Measurements from ENCODE around the gene GALNT2. TPM values are rescaled to one million over a fixed set of nuclear protein-coding genes. Genes with fewer than 3 reads are reported as not detected.

The GALNT2 gene
- total and polyA plus RNA-seq, 2 donors (not counting 1 experiment from before 2014, with no cell fraction given): 19.0 to 184 TPM

DNA sequence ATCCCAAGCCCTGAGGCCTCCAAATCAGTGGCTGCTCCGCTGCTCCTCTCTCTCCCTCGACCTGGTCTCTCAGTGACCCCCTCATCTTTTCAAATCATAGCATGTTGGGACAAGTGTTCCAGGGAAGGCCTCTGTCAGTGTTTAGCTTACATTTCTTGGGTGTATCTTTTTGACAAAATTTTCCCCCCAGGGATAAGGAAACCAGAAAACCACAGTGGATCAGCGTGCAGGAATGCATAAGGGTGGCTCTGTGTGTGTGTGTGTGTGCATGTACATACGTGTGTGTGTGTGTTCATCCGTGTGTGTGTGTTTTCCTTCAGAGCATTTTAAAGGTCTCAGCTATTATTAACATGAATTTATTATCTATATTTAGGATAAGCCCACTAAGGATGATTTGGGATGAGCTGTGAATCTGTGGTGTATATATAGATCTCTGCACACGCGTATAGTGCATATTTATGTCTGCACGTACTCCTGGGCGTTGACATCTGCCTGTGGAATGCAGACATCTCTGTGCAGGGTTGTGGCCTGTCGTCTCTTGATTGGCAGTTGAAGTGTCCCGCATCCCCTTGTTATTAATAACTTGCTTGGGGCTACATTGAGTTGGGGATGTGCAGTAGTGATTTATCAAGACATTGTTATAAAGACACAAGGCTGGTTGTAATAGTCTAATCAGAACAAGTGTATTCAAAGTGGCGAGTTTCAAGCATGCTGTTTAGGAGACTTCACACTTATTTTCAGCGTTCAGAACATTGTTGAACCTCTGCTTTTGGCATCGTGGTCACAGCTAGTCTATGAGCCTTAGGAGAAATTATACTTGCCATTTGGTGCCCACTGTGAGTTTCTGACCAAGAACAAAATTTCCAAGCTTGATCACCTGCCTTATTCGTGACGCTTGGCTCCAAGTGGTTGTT is 55.6 kb downstream of the GALNT2 start:
- no peaks in the 10 kb centered on the region for H4K20me1 ChIP-seq (ENCODE audit: control insufficient read depth, insufficient read depth, low read length, poor library complexity, severe bottlenecking)
- WGBS (ENCODE audit: insufficient coverage): 26% methylated on average over 11 of the region's 16 CpGs
- ChIA-PET POLR2A (interaction anchor here (1.3 to 3.6 kb wide), 7 partner anchors 10 to 52 kb away, joined by 3 to 18 read pairs (median 8); no protein-coding TSS in a partner anchor), CTCF (interaction anchor here (0.6 to 4.6 kb wide), 11 partner anchors 8 to 460 kb away, joined by 3 to 26 read pairs (median 4); partner anchors contain the start of gene GALNT2)
- Mint-ChIP-seq H3K4me1 (peaks cover 92% of the 10 kb centered on the region), H3K9me3 (ENCODE audit: insufficient read depth) (no peaks in the 10 kb centered on the region), H3K27me3 (no peaks in the 10 kb centered on the region), H3K4me3 (peak overlapping the region; percentile 74), H3K27ac (peak overlapping the region; percentile 88)
- H3K79me2 ChIP-seq (ENCODE audit: control insufficient read depth, insufficient read depth, low read length): peaks cover 76% of the 10 kb centered on the region
- no peaks in the 10 kb centered on the region for H3K36me3 ChIP-seq (replicated peaks in 1 of 2; ENCODE audit: control extremely low read depth in 1 of 2, control insufficient read depth in 1 of 2, extremely low read depth in 1 of 2, insufficient read depth in 2 of 2, low read length in 1 of 2)
- no peak for TF ChIP-seq CTCF (IDR thresholded peaks at IDR 0.05)
- TF ChIP-seq EZH2 (IDR thresholded peaks at IDR 0.05; ENCODE audit: borderline replicate concordance, insufficient read depth, low read depth, low read length, poor library complexity, severe bottlenecking): no peak
- no peak overlapping the region for H3K4me3 ChIP-seq (ENCODE audit: control extremely low read depth in 1 of 5, extremely low read depth in 1 of 5, insufficient read depth in 1 of 5, low read depth in 2 of 5, low read length in 4 of 5)
- H3K4me1 ChIP-seq (ENCODE audit: control insufficient read depth in 2 of 2, insufficient read depth in 2 of 2, low read length in 2 of 2): peaks cover 57 to 79% of the 10 kb centered on the region in 2 donors
- H3K9ac ChIP-seq (ENCODE audit: low read length): peak overlapping the region; percentile 40
- no peaks in the 10 kb centered on the region for H3K27me3 ChIP-seq (replicated peaks in 1 of 4; ENCODE audit: control extremely low read depth in 1 of 4, control insufficient read depth in 3 of 4, insufficient read depth in 4 of 4, low read length in 3 of 4)
- peak overlapping the region; percentile 17 for H2AFZ ChIP-seq (ENCODE audit: insufficient read depth, low read depth, low read length, poor library complexity, severe bottlenecking)
- intact Hi-C loops (cut with micrococcal nuclease): loop anchor here (1.0 to 5.0 kb wide), 8 partner anchors 12 to 265 kb away; partner anchors contain the start of gene GALNT2
- no peak for ATAC-seq (ENCODE audit: low read depth)
- H3K9me3 ChIP-seq (ENCODE audit: control extremely low read depth in 1 of 3, control insufficient read depth in 2 of 3, insufficient read depth in 1 of 3, low read length in 2 of 3): no peaks in the 10 kb centered on the region
- peak overlapping the region; percentile 51 for H3K4me2 ChIP-seq (replicated peaks; ENCODE audit: low read depth, low read length, poor library complexity, severe bottlenecking)
- peak overlapping the region; percentile 43 to 81 for H3K27ac ChIP-seq (ENCODE audit: low read length in 2 of 2)
- no peak for DNase-seq
